Sciatic nerve (tissue), 2 donors: ENCODE data around the gene RESP18. TPM values are rescaled to one million over a fixed set of nuclear protein-coding genes. Genes with fewer than 3 reads are reported as not detected.
A peak's percentile ranks its signal among the peaks of the same experiment; 100 is the strongest.
"Not testable (repeated sequence)": the region's sequence is repeated elsewhere in the genome, so short reads cannot be mapped to it uniquely, and the experiment has no call there.

ENCODE experiments used
- ATAC-seq: fragments of 200-7000 bp; cut with Tn5 transposase; one replicate; pipeline ENCODE4 v1.9.1; 2020; ENCODE audit warnings: mild to moderate bottlenecking, moderate library complexity
- DNase-seq: peaks from one replicate; pipeline ENCODE4 v3.0.0-alpha.2; 2020; ENCODE audit warnings: low spot score
- intact Hi-C: fragments of 100-400 bp; cut with DNase I; formaldehyde crosslinking; loops from one replicate; pipeline ENCODE4 v1.14.2; 2022
- total RNA-seq: library from RNA; stranded (reverse); fragmentation: NEBNext Ultra II Directional; extraction: Animal tissue kit (Norgen Biotek cat#: 25700); gene quantifications from one replicate; pipeline ENCODE4 v1.2.1, GENCODE V29; 2021
- donor health status: DM: no; HTN: no; CAD: no.
- donor health status: DM: no; HTN: no; CAD: no.

RESP18 gene
- total RNA-seq, 1 donor from 2014 or later, result not detected

DNA sequence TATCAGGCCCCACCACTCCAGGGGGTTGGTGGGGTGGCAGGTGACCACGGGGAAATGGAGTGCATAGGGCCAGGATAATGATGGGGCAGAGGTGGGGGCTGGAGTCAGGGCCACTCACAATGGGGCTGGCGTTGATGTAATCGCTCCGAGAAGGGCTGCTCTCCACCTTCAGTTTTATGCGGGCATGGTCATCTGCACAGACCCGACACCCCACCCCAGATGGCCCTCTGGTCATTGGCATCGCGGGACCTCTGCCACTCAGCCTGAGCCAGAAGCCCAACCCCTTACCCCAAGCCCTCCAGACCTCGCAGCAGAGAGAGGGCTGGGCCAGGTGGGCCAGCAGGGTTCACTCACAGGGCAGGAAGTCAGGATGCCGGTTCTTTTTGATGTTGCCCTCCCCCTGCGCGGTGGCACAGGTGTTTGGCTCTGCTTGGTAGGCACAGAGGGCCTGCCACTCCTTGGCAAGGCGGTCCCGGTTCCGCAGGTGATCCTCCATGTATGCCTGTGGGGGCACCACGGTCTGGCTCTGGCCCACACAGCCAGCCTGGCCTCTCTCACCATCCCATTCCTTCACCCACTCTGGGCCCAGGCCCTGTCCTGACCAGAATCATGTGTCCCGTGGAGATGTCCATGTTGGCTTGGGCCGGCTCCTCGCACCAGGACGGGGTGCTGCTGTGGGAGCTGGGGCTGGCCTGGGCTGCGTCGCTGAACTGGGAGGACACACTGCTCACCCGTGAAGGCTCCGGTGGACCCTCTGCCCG lies 35.7 kb downstream of the RESP18 start:
- DNase-seq (no peak), ATAC-seq (no peak)
- intact Hi-C loops, result loop anchor here (2.0 to 5.0 kb wide), 2 partner anchors 20 to 135 kb away; partner anchors contain the start of gene NHEJ1

- DNase-seq (no peak), ATAC-seq (no peak)
- intact Hi-C loops, result loop anchor here (2.0 to 5.0 kb wide), 2 partner anchors 19 to 134 kb away; partner anchors contain the start of gene NHEJ1
Measured at GRCh38 chr2:219296142-219296541, 36.4 kb downstream of the RESP18 start.

DNA sequence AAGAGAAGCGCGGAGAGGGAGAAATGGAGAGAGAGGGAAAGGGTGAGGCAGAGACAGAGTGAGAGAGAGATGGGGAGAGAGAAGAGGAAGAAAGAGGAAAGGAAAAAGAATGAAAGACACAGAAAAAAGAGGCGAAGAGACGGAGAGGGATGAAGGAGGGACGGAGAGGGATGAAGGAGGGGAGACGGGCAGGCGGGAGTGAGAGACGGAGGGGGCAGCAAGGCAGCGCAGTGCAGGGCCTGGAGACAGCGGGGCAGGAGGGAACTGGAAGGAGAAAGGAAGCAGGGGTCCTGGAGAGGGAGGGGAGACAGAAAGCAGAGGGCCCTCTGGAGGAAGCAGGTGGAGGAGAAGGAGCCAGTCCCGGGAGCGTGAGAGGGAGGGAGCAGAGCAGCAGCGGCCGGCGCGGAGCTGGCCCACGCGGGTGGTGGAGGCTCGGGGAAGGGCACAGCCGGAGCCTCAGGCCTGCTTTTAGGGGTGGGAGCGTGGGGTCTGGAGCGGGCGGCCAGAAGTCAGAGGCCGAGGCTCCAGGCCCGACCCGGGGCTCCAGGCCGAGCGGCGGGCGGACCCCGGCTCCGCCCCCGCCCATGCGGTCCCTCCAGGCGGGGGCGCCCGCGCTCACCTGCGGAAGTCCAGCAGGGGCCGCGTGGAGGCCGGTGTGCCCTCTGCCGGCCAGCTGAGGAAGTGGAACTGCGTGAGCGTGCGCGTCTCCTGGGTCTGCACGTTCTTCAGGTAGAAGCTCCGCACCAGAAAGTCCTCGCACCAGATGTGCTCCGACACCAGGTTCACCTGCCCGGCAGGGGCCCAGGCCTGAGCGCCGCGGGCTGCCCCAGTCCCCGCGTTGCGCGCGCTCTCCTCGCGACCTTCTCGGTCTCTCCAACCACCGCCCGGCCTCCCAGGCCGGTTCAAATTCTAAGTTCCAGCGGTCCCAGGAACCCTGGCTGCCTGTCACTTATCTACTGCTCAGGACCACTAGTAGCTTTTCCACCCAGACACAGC lies 37.9 kb downstream of the RESP18 start:
- intact Hi-C loops, result loop anchor here (5.0 kb wide), 1 partner anchor 132 kb away; the partner anchor contains the start of gene NHEJ1
- ATAC-seq, result peak; percentile 83
- DNase-seq, result peak; percentile 94

DNA sequence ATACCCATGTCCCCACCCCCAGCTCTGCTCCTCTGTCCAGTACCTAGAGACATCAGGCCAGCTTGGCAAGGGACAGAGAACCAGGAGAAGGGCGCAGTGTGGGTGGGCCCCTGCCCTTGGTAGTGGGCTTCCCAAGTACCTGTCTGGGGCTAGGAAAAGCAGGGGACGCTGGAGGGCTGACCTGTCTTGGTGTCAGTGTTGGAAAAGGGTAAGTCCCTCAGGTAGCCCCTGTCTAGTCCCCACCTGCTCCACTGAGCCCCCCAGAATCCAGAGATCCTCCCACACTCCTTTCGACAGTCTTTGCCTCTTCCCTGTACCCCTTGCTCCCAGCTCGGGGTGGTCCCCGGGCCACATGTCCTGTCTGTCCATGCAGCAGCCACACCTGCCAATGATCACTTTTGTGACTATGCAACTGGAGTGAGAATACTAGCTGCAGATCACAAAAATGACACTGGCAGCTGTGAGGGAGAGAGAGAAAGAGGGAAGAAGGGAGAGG lies 38.8 kb downstream of the RESP18 start:
- DNase-seq (no peak), ATAC-seq (no peak)
- intact Hi-C loops, result no loop called here

GRCh38 chr2:219292616-219293015 lies 39.9 kb downstream of the RESP18 start:
- ATAC-seq (no peak), DNase-seq (peak; percentile 26)
- intact Hi-C loops, result no loop called here

DNA sequence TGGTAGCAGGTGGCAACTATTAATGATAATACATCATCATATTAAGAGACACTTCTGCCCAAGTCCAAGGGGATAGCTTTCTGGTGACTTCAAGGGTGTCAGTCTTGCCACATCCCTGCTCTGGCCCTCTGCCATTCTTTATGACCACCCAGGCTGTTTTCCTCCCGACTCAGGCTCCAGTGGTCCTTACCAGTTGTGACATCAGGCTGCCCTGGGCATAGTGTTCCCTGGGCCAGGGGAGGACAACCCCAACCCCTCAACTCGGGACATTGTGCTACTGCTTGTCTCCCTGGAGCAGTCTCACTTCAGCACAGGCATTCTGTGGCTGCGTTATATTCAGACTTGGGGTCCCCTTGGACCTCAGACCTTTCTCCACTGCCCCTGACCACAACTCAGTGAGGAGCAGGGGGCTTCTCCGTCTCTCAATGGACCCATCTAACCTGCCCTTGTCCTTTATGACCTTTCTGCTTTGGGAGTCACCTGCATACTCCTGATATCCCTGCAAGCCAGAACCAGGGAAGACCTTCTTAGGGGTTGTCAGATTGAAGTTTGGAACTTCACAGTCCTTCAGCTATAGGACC lies 40.5 kb downstream of the RESP18 start:
- DNase-seq (peak; percentile 50), ATAC-seq (no peak)
- intact Hi-C loops, result no loop called here

- intact Hi-C loops, result no loop called here
Measured at GRCh38 chr2:219291394-219291793, 41.1 kb downstream of the RESP18 start.

GRCh38 chr2:219290381-219291171 lies 42.0 kb downstream of the RESP18 start:
- ATAC-seq, result no peak
- DNase-seq, result peak; percentile 61
- intact Hi-C loops, result no loop called here

More at GRCh38 chr2:219291394-219291793, 41.1 kb downstream of the RESP18 start:
- ATAC-seq (no peak), DNase-seq (peak; percentile 48)

DNA sequence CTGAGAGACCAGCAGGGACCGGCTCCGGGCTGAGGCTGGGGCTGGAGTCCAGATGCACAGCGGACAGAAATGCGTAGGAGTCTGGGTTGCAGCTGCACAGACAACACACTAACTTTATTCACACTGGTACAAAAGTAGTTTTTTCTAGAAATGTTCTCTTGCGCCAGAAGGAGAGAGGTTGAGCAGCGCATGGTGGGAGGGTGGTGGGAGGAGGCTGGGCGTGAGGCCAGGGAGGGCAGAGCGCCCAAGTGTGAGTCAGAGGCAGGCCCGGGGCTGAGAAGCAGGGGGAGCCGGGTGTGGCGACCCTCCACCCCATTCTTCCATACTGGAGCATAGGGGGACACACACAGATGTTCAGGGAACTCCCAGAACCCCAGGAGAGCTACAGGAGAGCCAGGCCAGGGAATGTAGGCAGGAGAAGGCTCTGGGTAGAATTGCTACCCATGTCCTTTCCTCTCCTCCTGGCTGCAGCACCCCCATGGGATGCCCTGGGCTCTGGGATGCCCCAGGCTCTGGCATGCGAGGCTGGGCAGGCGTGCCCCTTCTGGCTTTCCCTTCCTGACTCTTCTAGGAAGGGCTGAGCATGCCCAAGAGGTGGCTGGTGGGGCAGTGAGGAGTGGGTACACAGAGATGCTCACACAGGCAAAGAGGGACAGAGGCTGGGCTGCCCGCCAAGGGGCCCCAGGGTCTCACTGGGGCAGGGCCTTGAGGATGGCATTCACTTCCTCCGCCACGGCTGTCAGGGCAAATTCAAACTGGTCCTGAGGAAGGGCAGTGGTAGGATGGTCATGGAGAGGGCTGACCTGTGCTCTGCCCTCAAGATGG lies 42.8 kb downstream of the RESP18 start:
- peak; percentile 92 for DNase-seq
- peak; percentile 86 for ATAC-seq
- intact Hi-C loops, result no loop called here

DNA sequence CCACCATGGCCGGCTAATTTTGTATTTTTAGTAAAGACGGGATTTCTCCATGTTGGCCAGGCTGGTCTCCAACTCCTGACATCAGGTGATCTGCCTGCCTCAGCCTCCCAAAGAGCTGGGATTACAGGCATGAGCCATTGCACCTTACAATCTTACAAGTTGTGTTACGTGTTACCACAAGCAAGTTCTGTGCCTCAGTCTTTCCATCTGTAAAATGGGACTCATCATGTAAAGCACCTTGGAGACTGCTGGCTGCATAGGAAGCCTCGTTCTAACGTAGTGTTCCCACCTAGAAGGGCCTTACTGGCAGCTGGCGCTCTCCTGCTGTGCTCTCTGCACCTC lies 43.4 kb downstream of the RESP18 start:
- intact Hi-C loops, result no loop called here
- no peak for DNase-seq
- no peak for ATAC-seq

GRCh38 chr2:219287580-219288265 lies 44.8 kb downstream of the RESP18 start:
- DNase-seq, result peak; percentile 44
- no peak for ATAC-seq
- intact Hi-C loops, result no loop called here

DNA sequence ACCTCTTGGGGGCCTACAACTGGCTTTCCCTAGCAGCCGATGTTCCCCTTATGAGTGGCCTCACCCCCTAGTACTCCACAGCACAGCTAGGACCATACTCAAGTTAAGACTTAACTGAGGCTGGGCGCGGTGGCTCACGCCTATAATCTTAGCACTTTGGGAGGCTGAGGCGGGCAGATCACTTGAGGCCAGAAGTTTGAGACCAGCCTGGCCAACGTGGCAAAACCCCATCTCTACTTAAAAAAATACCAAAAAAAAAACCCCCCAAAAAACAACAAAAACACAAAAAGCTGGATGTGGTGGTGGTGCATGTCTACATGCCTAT lies 45.5 kb downstream of the RESP18 start:
- peak; percentile 57 for DNase-seq
- ATAC-seq, intact Hi-C loops: not testable (repeated sequence)

GRCh38 chr2:219286436-219287115 lies 46.0 kb downstream of the RESP18 start:
- DNase-seq, result peak; percentile 80
- intact Hi-C loops, result no loop called here
- peak; percentile 29 for ATAC-seq

DNA sequence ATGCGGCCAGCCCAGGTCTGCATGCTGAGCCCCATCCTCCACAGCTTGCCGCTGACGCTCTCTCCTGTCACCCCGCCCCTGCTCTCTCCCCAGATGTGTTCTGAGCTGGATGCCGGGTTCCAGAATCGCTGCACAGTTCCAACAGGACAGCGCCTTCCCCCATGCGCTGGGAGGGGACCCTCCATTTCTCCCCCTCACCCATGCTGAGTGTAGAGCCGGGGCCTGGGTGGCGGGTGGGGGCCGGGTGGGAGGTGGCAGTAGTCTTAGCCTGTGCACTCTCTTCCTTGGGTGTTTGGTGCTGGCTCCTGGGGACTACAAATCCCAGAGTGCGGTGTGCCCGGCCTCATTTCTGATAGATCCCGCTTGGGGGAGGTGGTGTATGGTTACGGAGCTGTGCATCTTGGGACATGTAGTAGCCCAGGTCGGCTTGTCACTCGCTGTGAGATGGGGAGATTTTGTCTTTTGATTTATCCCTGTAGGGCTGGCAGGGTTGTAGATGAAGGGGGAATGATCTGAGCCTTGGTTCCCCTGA lies 46.6 kb downstream of the RESP18 start:
- ATAC-seq (peak; percentile 71), DNase-seq (no peak)
- intact Hi-C loops, result no loop called here

GRCh38 chr2:219285373-219285735 lies 47.2 kb downstream of the RESP18 start:
- DNase-seq, result no peak
- intact Hi-C loops, result no loop called here
- ATAC-seq, result no peak
